ENCODE measurements around the gene S1PR4. TPM values are rescaled to one million over a fixed set of nuclear protein-coding genes. Genes with fewer than 3 reads are reported as not detected.

S1PR4 gene
- total and polyA plus RNA-seq, 9 of the 15 experiments (the other 6 are each of a cell fraction or from before 2014, with no cell fraction given) = 0.27 TPM; not detected in 8

DNA sequence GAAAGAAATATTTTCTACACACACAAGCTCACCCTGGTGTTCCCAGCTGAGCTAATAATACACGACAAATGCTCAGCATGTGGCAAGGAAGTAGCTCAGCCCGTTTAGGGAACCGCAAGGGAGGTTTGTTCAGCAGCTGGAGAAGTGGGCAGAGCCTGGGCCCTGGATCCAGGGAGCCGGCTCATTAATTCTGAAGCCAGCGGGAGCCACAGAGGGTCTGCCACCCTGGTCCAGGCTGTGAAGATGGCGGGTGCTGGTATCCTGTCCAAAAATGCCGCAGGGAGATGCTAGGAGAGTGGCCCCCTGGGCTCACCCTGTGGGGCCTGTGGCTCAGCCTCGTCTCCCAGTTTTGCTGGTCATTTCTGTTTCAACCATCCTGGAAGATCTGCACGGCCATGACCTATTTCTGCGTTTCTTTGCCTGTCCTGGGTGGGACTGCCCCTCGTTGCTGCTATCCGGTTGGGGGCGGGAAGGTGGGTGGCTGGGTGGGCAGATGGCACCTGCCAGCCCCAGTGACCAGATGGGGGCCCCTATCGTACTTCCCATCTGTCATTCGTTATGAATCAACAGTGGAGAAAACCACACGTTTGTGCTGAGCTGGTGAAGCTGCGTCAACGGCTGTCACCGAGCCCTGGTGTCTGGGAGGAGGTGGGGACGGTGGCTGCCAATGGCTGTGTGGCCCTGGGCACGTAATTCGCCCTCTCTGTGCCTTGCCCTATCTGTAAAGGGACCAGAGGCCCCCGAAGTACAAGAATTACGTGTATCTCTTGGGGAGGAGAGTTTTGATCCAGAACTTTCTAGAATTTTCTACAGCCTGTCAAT is 45.4 kb upstream of the S1PR4 start (continued):
- TF ChIP-seq PML (IDR thresholded peaks at IDR 0.05; ENCODE audit: low read length) (no peak), SREBF1 (IDR thresholded peaks at IDR 0.05; ENCODE audit: borderline replicate concordance, low read depth, low read length) (no peak), SIN3A (IDR thresholded peaks at IDR 0.05; ENCODE audit: borderline replicate concordance in 2 of 2, control insufficient read depth in 1 of 2, low read depth in 2 of 2, low read length in 2 of 2) (no peak), ETV5 (CRISPR knock-in tag; IDR thresholded peaks at IDR 0.05; ENCODE audit: low read depth) (no peak), ZNF589 (CRISPR knock-in tag; IDR thresholded peaks at IDR 0.05; ENCODE audit: low read depth) (no peak), ZNF586 (CRISPR knock-in tag; conservative IDR thresholded peaks at IDR 0.05) (no peak), COPS2 (conservative IDR thresholded peaks at IDR 0.05) (no peak), POLR2G (IDR thresholded peaks at IDR 0.05; ENCODE audit: low read depth, low read length) (peak; percentile 31; the same call in 1 of the 2 replicates), E2F5 (CRISPR knock-in tag; IDR thresholded peaks at IDR 0.05) (no peak), ARID2 (IDR thresholded peaks at IDR 0.05) (no peak), ZNF197 (CRISPR knock-in tag; IDR thresholded peaks at IDR 0.05; ENCODE audit: low read depth) (peak; percentile 47; the same call in 1 of the 2 replicates), ZNF140 (CRISPR knock-in tag; IDR thresholded peaks at IDR 0.05) (no peak), ZKSCAN3 (CRISPR knock-in tag; IDR thresholded peaks at IDR 0.05) (no peak), KLF13 (tag; IDR thresholded peaks at IDR 0.05; ENCODE audit: borderline replicate concordance, low read depth) (no peak), ZNF175 (CRISPR knock-in tag; IDR thresholded peaks at IDR 0.05; ENCODE audit: low read depth) (0 out of 2 replicates have a peak, but pooled peaks have one; percentile 61), DPF2 (IDR thresholded peaks at IDR 0.05) (peak; percentile 47; the same call in 1 of the 2 replicates), MED1 (CRISPR knock-in tag; IDR thresholded peaks at IDR 0.05; ENCODE audit: borderline replicate concordance) (no peak), EP300 (IDR thresholded peaks at IDR 0.05; ENCODE audit: low read length) (peak; percentile 72), NCOR1 (IDR thresholded peaks at IDR 0.05) (peak; percentile 5; the same call in 1 of the 2 replicates), ZNF518B (CRISPR knock-in tag; IDR thresholded peaks at IDR 0.05) (no peak)
- TF ChIP-seq, protein P1, sequence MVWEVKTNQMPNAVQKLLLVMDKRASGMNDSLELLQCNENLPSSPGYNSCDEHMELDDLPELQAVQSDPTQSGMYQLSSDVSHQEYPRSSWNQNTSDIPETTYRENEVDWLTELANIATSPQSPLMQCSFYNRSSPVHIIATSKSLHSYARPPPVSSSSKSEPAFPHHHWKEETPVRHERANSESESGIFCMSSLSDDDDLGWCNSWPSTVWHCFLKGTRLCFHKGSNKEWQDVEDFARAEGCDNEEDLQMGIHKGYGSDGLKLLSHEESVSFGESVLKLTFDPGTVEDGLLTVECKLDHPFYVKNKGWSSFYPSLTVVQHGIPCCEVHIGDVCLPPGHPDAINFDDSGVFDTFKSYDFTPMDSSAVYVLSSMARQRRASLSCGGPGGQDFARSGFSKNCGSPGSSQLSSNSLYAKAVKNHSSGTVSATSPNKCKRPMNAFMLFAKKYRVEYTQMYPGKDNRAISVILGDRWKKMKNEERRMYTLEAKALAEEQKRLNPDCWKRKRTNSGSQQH (CRISPR knock-in tag; IDR thresholded peaks at IDR 0.05) = no peak
- TF ChIP-seq, protein P2, sequence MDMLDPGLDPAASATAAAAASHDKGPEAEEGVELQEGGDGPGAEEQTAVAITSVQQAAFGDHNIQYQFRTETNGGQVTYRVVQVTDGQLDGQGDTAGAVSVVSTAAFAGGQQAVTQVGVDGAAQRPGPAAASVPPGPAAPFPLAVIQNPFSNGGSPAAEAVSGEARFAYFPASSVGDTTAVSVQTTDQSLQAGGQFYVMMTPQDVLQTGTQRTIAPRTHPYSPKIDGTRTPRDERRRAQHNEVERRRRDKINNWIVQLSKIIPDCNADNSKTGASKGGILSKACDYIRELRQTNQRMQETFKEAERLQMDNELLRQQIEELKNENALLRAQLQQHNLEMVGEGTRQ (CRISPR knock-in tag; IDR thresholded peaks at IDR 0.05) = no peak

Measured in K562 (cell line).